HG03439 (cell line): ENCODE results near the gene CBLN1.
"Not testable (repeated sequence)": the region's sequence is repeated elsewhere in the genome, so short reads cannot be mapped to it uniquely, and the experiment has no call there.

Experiments
- ATAC-seq: cut with Tn5 transposase; IDR thresholded peaks from one replicate; pipeline ENCODE4 v1.9.1; 2021; ENCODE audit warnings: mild to moderate bottlenecking, moderate library complexity; ENCODE audit not compliant: unreplicated experiment

CBLN1 gene

GRCh38 chr16:49277766-49278566 lies 3.7 kb downstream of the CBLN1 start:
- ATAC-seq: no peak

DNA sequence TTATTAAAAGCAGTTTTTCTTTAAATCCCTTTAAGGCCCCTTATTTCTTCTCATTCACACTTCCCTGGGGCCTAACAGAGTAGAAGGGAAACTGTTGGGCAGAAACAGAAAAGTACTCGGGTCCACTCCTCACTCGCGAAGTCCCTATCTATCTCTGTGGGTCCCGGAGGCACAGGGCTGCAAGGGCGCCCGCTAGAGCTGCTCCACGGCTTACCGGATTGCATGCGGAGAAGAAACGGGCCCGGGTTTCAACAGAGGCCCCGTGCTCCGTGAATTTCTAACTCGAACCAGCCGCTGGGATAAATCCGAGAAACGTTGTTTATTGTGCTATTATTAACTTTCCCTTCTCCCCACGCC lies 4.3 kb downstream of the CBLN1 start:
- no peak for ATAC-seq

DNA sequence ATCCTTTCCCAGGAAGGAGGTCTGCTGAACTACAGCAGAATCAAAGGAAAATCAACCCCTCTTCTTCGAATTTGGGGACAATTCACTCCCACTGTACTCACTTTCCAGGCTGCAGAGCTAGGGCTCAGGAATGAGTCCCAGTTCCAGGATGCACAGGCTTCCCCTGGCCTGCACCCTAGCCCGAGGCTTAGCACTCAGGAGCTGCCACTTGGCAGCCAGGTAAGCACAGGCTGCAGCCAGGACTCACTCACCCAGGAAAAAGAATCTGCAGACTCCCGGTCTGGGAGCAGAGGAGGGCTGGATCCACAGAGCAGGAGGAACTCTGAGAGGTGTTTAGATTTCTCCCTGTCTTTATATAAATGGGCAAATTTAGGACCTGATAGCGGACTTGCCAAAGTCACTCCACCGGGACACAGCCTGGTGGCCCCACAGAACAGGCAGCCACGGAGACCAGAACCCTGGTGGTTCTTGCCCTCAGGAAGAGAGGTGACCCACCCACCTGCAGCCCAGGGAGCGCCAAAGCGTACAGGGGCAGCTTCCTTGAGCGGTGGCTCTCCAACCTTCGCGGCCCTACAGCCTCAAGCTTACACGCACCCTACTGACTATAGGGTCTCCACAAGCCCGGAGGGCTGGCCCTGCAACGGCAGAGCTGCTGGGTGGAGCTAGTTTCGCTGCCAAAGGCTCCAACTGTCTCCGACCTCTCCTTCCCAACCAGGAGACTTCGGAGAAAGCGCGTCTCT lies 4.8 kb downstream of the CBLN1 start:
- no peak for ATAC-seq

GRCh38 chr16:49275870-49276269 lies 5.8 kb downstream of the CBLN1 start:
- ATAC-seq: no peak

DNA sequence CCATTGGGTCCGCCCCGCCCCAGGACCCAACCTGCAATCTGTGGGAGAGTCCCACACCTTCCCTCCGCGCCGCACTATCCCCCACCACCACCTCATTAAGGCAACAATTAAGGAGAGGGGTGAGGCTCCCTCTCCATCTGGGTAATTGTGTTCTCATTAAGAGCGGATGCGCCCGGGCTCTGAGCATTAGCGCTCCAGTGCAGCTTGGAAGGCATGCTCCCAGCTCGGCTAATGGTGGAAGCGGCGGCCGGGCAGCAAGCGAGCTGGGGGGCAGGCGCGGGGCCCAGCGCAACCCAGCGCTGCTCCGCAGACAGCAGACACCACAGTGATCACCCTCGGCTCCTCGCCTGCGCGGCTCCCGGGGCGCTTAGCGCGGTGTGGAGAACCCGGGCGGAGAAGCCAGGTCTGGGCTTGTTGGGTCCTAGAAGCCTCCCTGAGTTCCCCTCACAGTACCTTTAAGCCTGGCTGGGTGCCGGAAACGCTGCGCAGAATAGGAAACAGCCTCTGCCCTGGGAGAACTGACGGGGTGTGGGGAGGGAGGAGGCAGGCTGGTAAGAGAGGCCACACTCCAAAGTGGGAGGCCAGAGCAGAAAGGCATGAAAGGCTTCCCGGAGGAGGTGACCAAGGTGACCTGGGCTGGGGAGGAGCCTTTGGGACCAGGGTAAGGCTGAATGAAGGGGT lies 6.4 kb downstream of the CBLN1 start:
- ATAC-seq: no peak

DNA sequence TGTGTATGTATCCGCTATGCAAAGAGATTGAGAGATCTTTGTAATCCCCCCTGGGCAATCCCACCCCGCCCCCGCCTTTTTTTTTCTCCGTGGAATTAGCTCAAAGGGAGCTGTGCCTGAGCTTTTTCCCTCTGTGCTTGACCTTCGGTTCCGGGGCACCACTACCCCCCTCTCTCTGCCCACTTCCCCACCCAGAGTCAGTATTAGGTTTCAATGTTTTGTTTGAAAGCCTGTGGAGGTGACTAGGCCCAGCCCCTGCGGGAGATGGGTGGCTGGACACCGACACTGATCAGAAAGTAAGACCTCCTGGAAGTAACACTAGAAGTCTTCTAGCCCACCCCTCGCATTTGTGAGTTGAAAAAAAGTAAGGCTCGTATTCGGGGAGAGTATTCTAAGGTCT lies 7.0 kb downstream of the CBLN1 start:
- no peak for ATAC-seq

DNA sequence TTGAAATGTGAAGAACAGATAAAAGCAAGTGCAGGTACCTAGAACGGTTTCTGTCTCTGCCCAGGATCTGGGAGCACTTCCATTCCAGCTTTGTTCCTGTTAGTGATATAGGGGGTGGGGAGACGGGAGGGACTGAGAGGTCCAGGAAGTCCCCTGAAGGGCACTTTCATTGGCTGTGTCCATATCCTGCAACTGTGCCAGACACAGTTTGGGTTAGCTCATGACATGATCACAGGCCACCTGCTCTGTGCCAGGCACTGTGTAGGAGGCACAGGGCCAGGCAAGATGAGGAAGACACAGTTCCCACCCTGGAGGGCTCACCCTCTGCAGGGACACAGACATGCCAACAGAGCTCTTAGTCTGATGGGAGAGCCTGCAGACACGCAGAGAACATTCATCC lies 7.9 kb downstream of the CBLN1 start:
- no peak for ATAC-seq

DNA sequence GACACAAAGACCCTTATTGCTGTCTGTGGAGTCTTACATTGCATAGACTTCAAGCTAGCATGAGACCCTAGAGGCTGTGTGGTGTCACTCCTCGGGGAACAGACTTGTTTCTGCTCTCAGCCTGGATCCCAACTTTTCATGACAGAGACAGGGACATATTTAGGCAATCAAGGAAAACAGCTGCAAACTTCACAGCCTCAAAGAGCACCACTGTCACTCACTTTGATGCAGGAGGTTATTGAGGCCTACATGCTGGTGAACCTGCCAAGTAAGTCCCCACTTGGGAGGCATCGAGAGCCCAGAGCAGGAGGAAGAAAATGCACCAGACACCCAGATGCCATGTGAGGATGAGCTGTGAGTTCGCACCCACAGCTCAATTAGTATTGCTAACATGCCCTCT lies 10.3 kb downstream of the CBLN1 start:
- no peak for ATAC-seq

DNA sequence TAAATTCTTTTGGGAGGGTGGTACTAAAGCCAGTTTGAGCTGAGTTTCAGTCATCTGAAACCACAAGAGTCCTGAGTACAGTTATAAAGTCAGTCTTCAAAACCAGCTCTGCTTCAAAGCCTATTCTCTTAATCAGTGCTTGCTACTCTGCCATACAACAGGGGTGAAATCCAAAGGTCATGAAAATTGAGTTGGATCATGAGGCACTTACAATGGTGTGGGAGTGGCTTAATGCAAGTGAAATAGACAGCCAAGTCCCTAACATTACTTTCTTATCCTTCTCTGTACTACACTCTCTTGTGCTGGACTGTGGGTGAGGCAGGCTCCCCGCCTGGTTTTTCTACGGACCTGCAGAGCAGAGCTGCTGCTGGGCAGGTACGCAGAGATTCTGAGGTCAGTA lies 12.4 kb downstream of the CBLN1 start:
- no peak for ATAC-seq

DNA sequence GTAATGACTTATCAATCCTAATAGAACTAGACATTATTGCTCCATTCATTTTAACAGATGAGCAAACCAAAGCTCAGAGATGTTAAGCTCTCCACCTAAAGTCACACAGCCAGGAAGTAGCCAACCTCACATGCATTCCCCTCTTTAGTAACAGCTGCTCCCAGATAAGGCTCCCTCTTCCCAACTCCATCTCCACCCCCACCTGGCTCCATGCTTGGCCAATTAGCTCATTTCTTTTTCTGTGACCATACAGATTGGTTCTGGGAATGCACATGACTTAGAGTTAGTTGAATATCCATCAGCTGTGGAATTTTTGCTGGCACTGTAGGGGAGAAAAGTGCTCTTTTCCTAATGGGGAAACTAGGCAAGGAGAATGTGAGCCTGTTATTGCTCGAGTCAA lies 13.0 kb downstream of the CBLN1 start:
- no peak for ATAC-seq

DNA sequence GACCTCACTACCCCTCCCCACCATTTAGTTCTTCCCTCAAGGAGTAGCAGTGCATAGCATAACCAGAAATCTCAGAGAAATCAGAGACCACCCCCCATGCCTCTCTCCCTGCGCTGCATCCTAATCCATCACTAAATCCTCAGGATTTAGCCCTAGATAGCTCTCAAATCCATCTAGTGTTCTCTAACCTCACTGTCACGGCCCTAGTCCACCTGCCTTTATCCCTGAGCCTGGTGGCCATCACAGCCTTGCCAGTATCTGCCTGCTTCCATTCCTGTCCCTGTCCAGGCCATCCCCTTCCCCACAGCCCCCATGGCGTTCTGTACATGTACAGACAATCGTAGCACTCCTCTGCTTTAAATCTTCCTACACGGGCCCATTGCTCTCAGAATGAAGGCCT lies 19.1 kb downstream of the CBLN1 start:
- ATAC-seq: no peak

DNA sequence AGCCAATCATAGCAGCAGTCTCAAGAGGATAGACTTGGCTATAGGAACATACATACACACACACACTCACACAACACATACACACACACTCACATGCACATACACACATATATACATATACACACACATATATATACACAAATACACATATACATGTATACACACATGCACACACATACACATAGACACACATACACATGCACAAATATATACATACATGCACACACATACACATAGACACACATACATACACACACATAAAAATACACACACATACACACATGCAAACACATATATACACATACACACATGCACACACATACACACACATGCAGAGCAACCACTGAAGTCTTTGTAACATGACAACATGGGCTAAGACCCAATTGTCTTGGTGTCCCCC lies 19.7 kb downstream of the CBLN1 start:
- no peak for ATAC-seq

- ATAC-seq: no peak
Observed at GRCh38 chr16:49260956-49261530, 20.6 kb downstream of the CBLN1 start.

GRCh38 chr16:49260253-49260652 lies 21.4 kb downstream of the CBLN1 start:
- ATAC-seq: no peak

GRCh38 chr16:49259330-49259729 lies 22.3 kb downstream of the CBLN1 start:
- no peak for ATAC-seq

DNA sequence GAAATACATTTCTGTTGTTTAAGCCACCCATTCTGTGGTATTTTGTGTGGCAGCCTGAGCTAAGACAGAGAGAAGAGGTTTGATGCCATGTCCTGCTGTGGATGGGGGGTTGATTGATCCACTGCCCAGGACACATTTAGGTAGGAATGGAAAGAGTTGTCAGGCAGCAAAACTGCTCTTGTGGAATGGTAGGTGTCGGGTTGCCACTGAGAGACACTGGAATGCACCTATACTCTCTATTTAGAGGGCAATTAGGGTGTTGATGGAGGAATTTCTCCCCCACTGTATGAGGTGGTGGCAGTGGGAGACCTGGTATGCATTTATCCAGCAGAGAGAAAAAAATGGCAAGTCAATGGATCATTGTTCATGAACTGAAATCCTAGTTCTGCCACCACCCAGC lies 30.9 kb downstream of the CBLN1 start:
- no peak for ATAC-seq

- no peak for ATAC-seq
Observed at GRCh38 chr16:49248227-49248626, 33.4 kb downstream of the CBLN1 start.

DNA sequence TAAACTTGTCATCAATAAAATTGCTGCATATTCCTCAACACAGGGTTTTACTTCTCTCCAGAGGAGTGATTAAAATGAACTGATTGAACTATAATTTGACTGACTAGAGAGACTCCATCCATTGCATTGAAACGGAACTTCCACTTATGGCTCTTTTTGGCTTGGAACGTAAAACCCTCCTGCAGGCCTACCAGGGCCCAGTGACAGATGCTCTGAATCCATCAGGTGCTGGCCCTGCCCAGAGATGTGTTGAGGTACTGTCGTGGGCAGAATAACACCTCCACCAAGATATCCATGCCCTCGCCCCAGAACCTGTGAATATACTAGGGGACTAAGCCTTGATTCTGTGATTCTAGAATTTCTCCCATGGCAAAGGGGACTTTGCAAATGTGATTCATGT lies 45.4 kb downstream of the CBLN1 start:
- ATAC-seq: no peak

DNA sequence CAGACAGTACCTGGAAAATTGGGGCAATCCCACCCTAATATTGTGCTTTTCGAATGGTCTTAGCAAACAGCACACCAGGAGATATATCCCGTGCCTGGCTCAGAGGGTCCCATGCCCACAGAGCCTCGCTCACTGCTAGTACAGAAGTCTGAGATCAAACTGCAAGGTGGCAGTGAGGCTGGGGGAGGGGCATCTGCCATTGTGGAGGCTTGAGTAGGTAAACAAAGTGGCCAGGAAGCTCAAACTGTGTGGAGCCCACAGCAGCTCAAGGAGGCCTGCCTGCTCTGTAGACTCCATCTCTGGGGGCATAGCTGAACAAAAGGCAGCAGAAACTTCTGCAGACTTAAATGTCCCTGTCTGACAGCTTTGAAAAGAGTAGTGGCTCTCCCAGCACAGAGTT lies 53.3 kb downstream of the CBLN1 start:
- ATAC-seq: not testable (repeated sequence)
